ENCODE data around the gene GPR150. TPM values are rescaled to one million over a fixed set of nuclear protein-coding genes. Genes with fewer than 3 reads are reported as not detected.

The GPR150 gene
- total RNA-seq, 1 donor from 2014 or later, result 0.14 TPM

DNA sequence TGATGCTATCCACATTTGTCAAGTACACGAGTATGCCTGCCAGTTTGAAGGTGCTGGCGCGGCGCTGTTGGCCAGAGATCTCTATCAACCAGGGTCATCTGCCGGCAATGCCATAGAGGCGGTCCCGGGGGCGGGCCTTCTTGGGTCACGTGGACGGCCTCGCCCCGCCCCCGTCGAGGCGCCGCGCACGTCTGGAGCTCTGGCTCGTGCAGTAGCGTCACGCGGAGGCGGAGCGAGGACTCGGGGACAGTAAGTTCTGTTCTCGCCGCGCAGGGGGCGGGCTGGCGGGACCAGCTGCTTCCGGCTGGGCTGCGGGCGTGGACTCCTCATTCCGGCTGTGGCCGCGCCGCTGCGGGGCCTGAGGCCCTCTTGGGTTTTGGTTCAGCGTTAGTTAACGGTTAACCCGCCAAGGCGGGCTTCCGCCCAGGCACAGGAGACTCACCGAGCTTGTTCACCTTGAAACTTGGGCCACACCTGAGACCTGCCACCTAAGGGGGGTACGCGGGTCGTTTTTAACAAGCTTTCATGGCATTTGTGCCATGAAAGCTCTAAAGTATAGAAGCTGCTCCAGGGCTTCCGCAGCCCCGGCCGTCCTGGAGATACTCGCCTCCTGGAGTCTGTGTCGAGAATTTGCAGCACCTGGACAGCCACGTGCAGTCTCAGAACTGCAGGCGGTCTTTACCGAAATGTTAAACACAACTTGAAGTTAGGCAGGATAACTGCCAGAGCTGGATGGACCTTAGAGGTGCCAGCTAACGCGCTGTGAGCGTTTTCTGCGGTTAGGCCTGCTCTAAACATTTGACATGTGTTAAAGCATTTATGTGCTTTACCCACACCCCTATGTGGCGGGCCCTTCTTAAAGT is 26.9 kb downstream of the GPR150 start, which contains the start of gene RFESD:
RFESD (plus strand) TSS at position 209 of the 863 bp plus-strand sequence. CDS start 5,495 bp downstream, outside the sequence.
- Histone ChIP-seq H3K27me3 (ENCODE audit: low read depth) (no peaks in the 10 kb centered on the region), H3K4me1 (peaks cover 16% of the 10 kb centered on the region)

GRCh38 chr5:95647886-95648860 is 28.3 kb downstream of the GPR150 start:
- no peak for DNase-seq
- peak overlapping the region; percentile 97 for H3K27ac ChIP-seq (replicated peaks)
- no peaks in the 10 kb centered on the region for H3K36me3 ChIP-seq
- H3K4me3 ChIP-seq, result peak overlapping the region; percentile 71
- H3K27me3 ChIP-seq (ENCODE audit: low read depth), result no peaks in the 10 kb centered on the region
- peaks cover 16% of the 10 kb centered on the region for H3K4me1 ChIP-seq
- no peaks in the 10 kb centered on the region for H3K9me3 ChIP-seq (replicated peaks)
- TF ChIP-seq CTCF (IDR thresholded peaks at IDR 0.05; ENCODE audit: borderline replicate concordance), result no peak
- intact Hi-C loops (cut with micrococcal nuclease), result no loop called here

More for the DNA sequence above, 26.9 kb downstream of the GPR150 start, which contains the start of gene RFESD:
- no peaks in the 10 kb centered on the region for H3K9me3 ChIP-seq (replicated peaks)
- intact Hi-C loops (cut with micrococcal nuclease), result no loop called here
- peak; percentile 99 for DNase-seq
- peak within 1 kb of the TSS; percentile 71 for H3K4me3 ChIP-seq
- TF ChIP-seq CTCF (IDR thresholded peaks at IDR 0.05; ENCODE audit: borderline replicate concordance), result peak; percentile 6
- H3K27ac ChIP-seq (replicated peaks), result peak within 1 kb of the TSS; percentile 97
- no peaks in the 10 kb centered on the region for H3K36me3 ChIP-seq

DNA sequence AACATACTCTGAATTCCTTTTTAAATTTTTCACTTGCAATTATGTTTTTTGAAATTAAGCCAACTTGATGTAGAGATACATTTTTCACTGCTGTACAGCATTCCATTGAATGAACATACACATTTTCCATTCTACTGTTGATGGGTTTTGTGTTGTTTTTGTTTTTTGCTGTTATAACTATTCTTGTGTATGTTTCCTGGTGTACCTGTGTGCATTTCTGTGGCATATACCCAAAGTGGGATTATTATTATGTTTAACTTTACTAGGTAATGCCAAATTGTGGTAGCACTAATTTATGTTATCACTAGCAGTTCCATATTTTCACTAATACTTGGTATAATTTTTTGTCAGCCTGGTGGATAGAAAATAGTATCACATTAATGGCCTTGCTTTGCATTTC is 29.4 kb downstream of the GPR150 start:
- no peaks in the 10 kb centered on the region for H3K36me3 ChIP-seq
- H3K4me3 ChIP-seq, result no peak overlapping the region
- H3K27me3 ChIP-seq (ENCODE audit: low read depth), result no peaks in the 10 kb centered on the region
- no peak overlapping the region for H3K27ac ChIP-seq (replicated peaks)
- no peak for DNase-seq
- H3K9me3 ChIP-seq (replicated peaks), result no peaks in the 10 kb centered on the region
- H3K4me1 ChIP-seq, result peaks cover 16% of the 10 kb centered on the region
- no peak for TF ChIP-seq CTCF (IDR thresholded peaks at IDR 0.05; ENCODE audit: borderline replicate concordance)
- intact Hi-C loops (cut with micrococcal nuclease), result no loop called here

DNA sequence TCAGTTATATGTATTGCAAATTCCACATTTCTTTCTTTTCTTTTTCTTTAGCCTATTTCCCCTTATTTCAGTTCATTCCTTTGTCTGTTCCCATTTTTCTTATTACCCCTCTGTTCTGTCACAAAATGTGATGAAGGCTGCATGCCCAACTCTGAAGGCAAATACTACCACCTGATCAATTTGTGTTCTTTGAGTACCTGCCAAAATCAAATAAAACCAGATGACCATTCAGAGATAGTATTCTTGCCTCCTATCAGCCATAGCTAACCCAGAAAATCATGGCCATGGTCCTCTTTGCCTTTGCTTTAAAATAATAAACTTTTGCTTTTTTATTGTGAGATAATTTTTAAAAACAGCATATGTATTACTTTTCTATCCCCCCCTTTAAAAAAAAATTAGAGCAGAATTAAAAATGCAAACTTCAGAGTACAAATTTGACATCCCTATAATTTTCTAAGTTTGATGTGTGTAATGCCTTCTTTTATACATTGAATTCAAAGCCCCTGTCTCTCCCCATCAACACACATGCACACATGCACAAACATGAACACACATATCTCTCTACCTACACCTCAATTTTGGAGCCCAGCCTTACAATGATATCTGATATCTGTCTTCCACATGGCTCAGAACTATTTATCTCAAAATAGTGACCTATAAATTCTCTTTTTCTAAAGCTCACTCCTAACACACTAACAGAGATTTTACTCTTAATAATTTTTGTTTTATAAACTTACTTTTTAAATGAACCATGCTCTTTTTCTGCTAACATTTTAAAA is 30.1 kb downstream of the GPR150 start:
- intact Hi-C loops (cut with micrococcal nuclease), result no loop called here
- H3K4me1 ChIP-seq, result peaks cover 12% of the 10 kb centered on the region
- TF ChIP-seq CTCF (IDR thresholded peaks at IDR 0.05; ENCODE audit: borderline replicate concordance), result no peak
- H3K27me3 ChIP-seq (ENCODE audit: low read depth), result no peaks in the 10 kb centered on the region
- no peaks in the 10 kb centered on the region for H3K36me3 ChIP-seq
- DNase-seq, result no peak
- no peak overlapping the region for H3K27ac ChIP-seq (replicated peaks)
- H3K9me3 ChIP-seq (replicated peaks), result no peaks in the 10 kb centered on the region
- H3K4me3 ChIP-seq, result no peak overlapping the region

DNA sequence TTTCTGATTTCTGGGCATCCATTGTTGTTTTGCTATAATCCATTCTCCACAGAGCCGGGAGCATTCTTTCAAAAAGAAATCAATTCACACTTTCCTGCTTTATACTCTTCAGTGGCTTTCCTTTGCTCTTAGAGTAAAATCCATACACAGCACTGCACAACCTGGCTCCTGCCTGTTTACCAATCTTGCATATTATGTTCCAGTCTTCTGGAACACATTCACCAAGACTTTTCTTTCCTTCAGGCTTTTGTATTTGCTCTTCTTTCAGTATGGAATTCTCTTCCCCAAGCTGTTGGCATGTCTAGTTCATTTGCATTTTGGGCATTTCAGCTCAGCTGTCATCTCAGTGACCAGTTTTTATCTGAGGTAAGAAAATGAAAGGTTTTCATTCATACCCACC is 33.0 kb downstream of the GPR150 start:
- Histone ChIP-seq H3K27ac (replicated peaks) (no peak overlapping the region), H3K36me3 (no peaks in the 10 kb centered on the region), H3K4me3 (no peak overlapping the region), H3K27me3 (ENCODE audit: low read depth) (no peaks in the 10 kb centered on the region), H3K9me3 (replicated peaks) (no peaks in the 10 kb centered on the region), H3K4me1 (peaks cover 12% of the 10 kb centered on the region)
- intact Hi-C loops (cut with micrococcal nuclease), result no loop called here
- TF ChIP-seq CTCF (IDR thresholded peaks at IDR 0.05; ENCODE audit: borderline replicate concordance), result no peak
- no peak for DNase-seq
